ENCODE measurements around the gene ZRANB1. TPM values are rescaled to one million over a fixed set of nuclear protein-coding genes. Genes with fewer than 3 reads are reported as not detected.

The ZRANB1 gene
- total and polyA plus RNA-seq, 2 of the 13 experiments (the other 11 are each of a cell fraction or from before 2014, with no cell fraction given): 10.3 to 19.6 TPM

GRCh38 chr10:124953421-124953820, 11.5 kb downstream of the ZRANB1 start:
- ATAC-seq (peak; percentile 75), DNase-seq (ENCODE audit: low spot score) (peak; percentile 30), FAIRE-seq (no peak)
- WGBS (ENCODE audit: low lambda C conversion rate): 68% methylated on average over 3 of the region's 3 CpGs
- H3K4me3 ChIP-seq (replicated peaks in 1 of 3; ENCODE audit: insufficient read depth in 1 of 3, low read depth in 2 of 3, low read length in 3 of 3): no peak overlapping the region
- no peak for TF ChIP-seq ZNF562 (CRISPR knock-in tag; IDR thresholded peaks at IDR 0.05; ENCODE audit: borderline replicate concordance)
- peak; percentile 33 for TF ChIP-seq RBM22 (optimal IDR thresholded peaks at IDR 0.05; ENCODE audit: low read length)
- no peak overlapping the region for H3K9ac ChIP-seq (ENCODE audit: insufficient read depth, low read depth, low read length)
- no peaks in the 10 kb centered on the region for H3K9me3 ChIP-seq (ENCODE audit: low read length)
- POLR2A ChIA-PET: no interaction called here
- peaks cover 3 to 11% of the 10 kb centered on the region in 2 experiments; a peak in 2 of 5 replicates for H3K36me3 ChIP-seq (replicated peaks in 1 of 2; ENCODE audit: control insufficient read depth in 1 of 2, insufficient read depth in 2 of 2, low read length in 2 of 2)
- H3K4me1 ChIP-seq (ENCODE audit: insufficient read depth, low read length): peaks cover 13% of the 10 kb centered on the region
- BruUV-seq (replicated peaks): no TSS peak
- CTCF ChIA-PET (ENCODE audit: low intra/inter-chr PET ratio, low total read pairs): no interaction called here
- no peak overlapping the region for H2AFZ ChIP-seq (ENCODE audit: low read length)
- H3K27me3 ChIP-seq (ENCODE audit: control insufficient read depth in 1 of 2, insufficient read depth in 2 of 2, low read length in 2 of 2): no peaks in the 10 kb centered on the region; a peak in 1 of 5 replicates
- peaks cover 64% of the 10 kb centered on the region for H3K79me2 ChIP-seq (ENCODE audit: insufficient read depth, low read length)
- intact Hi-C loops (cut with micrococcal nuclease; ENCODE audit: unreplicated experiment): no loop called here
- no peak overlapping the region for H3K4me2 ChIP-seq (ENCODE audit: low read depth, low read length)
- peak overlapping the region; percentile 3 for H3K27ac ChIP-seq (ENCODE audit: extremely low read length, insufficient read depth, low read length)
- peaks cover 27% of the 10 kb centered on the region for H4K20me1 ChIP-seq (ENCODE audit: insufficient read depth, low read length)
- in situ Hi-C loops (cut with HindIII; ENCODE audit: extremely low pct_ligation_motif_present, low pct_unique_long_range_greater_than_20kb): no loop called here

- no peak overlapping the region for H3K27ac ChIP-seq (ENCODE audit: extremely low read length, insufficient read depth, low read length)
- in situ Hi-C loops (cut with HindIII; ENCODE audit: extremely low pct_ligation_motif_present, low pct_unique_long_range_greater_than_20kb): no loop called here
- H3K36me3 ChIP-seq (replicated peaks in 1 of 2; ENCODE audit: control insufficient read depth in 1 of 2, insufficient read depth in 2 of 2, low read length in 2 of 2): peaks cover 1 to 8% of the 10 kb centered on the region in 2 experiments; a peak in 2 of 5 replicates
- peaks cover 25% of the 10 kb centered on the region for H4K20me1 ChIP-seq (ENCODE audit: insufficient read depth, low read length)
- no peaks in the 10 kb centered on the region; a peak in 1 of 5 replicates for H3K27me3 ChIP-seq (ENCODE audit: control insufficient read depth in 1 of 2, insufficient read depth in 2 of 2, low read length in 2 of 2)
- WGBS (ENCODE audit: low lambda C conversion rate): 80% methylated on average over 7 of the region's 7 CpGs
- DNase-seq (ENCODE audit: low spot score) (no peak), FAIRE-seq (no peak), ATAC-seq (no peak)
- intact Hi-C loops (cut with micrococcal nuclease; ENCODE audit: unreplicated experiment): no loop called here
- no peak overlapping the region for H3K9ac ChIP-seq (ENCODE audit: insufficient read depth, low read depth, low read length)
- H3K4me3 ChIP-seq (replicated peaks in 1 of 3; ENCODE audit: insufficient read depth in 1 of 3, low read depth in 2 of 3, low read length in 3 of 3): no peak overlapping the region
- CTCF ChIA-PET (ENCODE audit: low intra/inter-chr PET ratio, low total read pairs): no interaction called here
- POLR2A ChIA-PET: no interaction called here
- no peak overlapping the region for H3K4me2 ChIP-seq (ENCODE audit: low read depth, low read length)
- BruUV-seq (replicated peaks): no TSS peak
- peaks cover 13% of the 10 kb centered on the region for H3K4me1 ChIP-seq (ENCODE audit: insufficient read depth, low read length)
- peaks cover 70% of the 10 kb centered on the region for H3K79me2 ChIP-seq (ENCODE audit: insufficient read depth, low read length)
- no peak overlapping the region for H2AFZ ChIP-seq (ENCODE audit: low read length)
- no peaks in the 10 kb centered on the region for H3K9me3 ChIP-seq (ENCODE audit: low read length)
- no peak for TF ChIP-seq SALL2 (CRISPR knock-in tag; IDR thresholded peaks at IDR 0.05)
- TF ChIP-seq ZNF580 (CRISPR knock-in tag; IDR thresholded peaks at IDR 0.05; ENCODE audit: borderline replicate concordance, low read depth): no peak
- no peak for TF ChIP-seq PHF5A (CRISPR knock-in tag; IDR thresholded peaks at IDR 0.05; ENCODE audit: low read depth, unreplicated experiment)
- no peak for TF ChIP-seq THYN1 (CRISPR knock-in tag; IDR thresholded peaks at IDR 0.05; ENCODE audit: borderline replicate concordance, low read depth)
- no peak for TF ChIP-seq PRDM15 (CRISPR knock-in tag; IDR thresholded peaks at IDR 0.05)
- no peak for TF ChIP-seq PAXIP1 (CRISPR knock-in tag; conservative IDR thresholded peaks at IDR 0.05)
- TF ChIP-seq EEA1 (CRISPR knock-in tag; IDR thresholded peaks at IDR 0.05; ENCODE audit: borderline replicate concordance): no peak
- no peak for TF ChIP-seq ZNF33B (CRISPR knock-in tag; IDR thresholded peaks at IDR 0.05)
- no peak for TF ChIP-seq RBFOX2 (IDR thresholded peaks at IDR 0.05; ENCODE audit: low read depth, low read length)
Measured at GRCh38 chr10:124955243-124955642, 13.3 kb downstream of the ZRANB1 start.

Data from HepG2 (cell line).